ENCODE measurements around the gene STX3.

STX3 gene

GRCh38 chr11:59765068-59765735 is 10.0 kb downstream of the STX3 start:
- no peaks in the 10 kb centered on the region for H3K36me3 ChIP-seq (replicated peaks; ENCODE audit: low read depth, low read length)
- no peak overlapping the region for H3K4me3 ChIP-seq (ENCODE audit: low read length)
- no peak overlapping the region for H2AFZ ChIP-seq (ENCODE audit: low read depth, low read length)
- H3K9ac ChIP-seq (ENCODE audit: low read length): no peak overlapping the region
- H3K4me1 ChIP-seq (ENCODE audit: low read length): peaks cover 6% of the 10 kb centered on the region
- no peak overlapping the region for H3K27ac ChIP-seq (ENCODE audit: low read length)
- H3K27me3 ChIP-seq (ENCODE audit: low read depth, low read length): no peaks in the 10 kb centered on the region
- no peaks in the 10 kb centered on the region for H3K9me3 ChIP-seq (ENCODE audit: insufficient read depth, low read length)
- no peak for TF ChIP-seq EZH2phosphoT487 (IDR thresholded peaks at IDR 0.05; ENCODE audit: low read depth)
- TF ChIP-seq, protein P1, sequence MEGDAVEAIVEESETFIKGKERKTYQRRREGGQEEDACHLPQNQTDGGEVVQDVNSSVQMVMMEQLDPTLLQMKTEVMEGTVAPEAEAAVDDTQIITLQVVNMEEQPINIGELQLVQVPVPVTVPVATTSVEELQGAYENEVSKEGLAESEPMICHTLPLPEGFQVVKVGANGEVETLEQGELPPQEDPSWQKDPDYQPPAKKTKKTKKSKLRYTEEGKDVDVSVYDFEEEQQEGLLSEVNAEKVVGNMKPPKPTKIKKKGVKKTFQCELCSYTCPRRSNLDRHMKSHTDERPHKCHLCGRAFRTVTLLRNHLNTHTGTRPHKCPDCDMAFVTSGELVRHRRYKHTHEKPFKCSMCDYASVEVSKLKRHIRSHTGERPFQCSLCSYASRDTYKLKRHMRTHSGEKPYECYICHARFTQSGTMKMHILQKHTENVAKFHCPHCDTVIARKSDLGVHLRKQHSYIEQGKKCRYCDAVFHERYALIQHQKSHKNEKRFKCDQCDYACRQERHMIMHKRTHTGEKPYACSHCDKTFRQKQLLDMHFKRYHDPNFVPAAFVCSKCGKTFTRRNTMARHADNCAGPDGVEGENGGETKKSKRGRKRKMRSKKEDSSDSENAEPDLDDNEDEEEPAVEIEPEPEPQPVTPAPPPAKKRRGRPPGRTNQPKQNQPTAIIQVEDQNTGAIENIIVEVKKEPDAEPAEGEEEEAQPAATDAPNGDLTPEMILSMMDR (IDR thresholded peaks at IDR 0.05; ENCODE audit: low read depth, low read length): no peak
- H3K4me2 ChIP-seq (ENCODE audit: low read length): no peak overlapping the region; the same call in 1 of the 2 replicates
- H3K79me2 ChIP-seq (ENCODE audit: low read length): no peaks in the 10 kb centered on the region
- peaks cover 4% of the 10 kb centered on the region; the same call in 1 of the 2 replicates for H4K20me1 ChIP-seq (ENCODE audit: insufficient read depth, low read length)

DNA sequence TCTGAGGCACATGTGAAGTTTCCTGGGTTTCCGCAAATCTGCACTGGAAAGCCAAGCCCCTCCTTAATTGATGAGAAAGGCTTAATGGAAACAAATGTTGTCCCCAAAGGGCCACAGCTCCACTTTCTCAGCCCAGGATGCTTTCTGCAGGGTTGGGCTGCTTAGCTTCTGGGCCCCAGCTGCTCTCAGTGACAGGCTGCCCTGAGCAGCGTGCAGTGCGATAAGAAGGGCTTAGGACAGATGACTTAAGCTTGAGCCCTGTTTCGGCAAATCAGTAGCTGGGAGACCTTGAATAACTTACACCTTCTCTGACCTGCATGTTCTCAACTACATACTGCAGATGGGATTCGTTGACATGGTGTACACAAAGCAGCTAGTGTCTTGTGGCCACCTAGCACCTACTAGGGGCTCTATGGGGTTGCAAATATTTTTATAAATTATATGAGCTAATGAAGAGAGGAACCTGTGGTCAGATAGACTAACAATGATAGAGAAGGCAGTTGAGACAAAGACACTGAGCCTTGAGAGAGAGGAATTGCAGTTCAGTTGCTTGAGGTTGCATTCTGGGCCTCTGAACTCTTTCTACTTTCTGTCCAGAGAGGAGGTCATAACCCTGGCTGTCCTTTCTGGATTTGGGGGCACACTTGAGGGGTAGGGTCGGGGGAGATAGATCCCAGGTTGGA is 11.5 kb downstream of the STX3 start:
- peaks cover 4% of the 10 kb centered on the region; the same call in 1 of the 2 replicates for H4K20me1 ChIP-seq (ENCODE audit: insufficient read depth, low read length)
- no peaks in the 10 kb centered on the region for H3K36me3 ChIP-seq (replicated peaks; ENCODE audit: low read depth, low read length)
- H3K27me3 ChIP-seq (ENCODE audit: low read depth, low read length): no peaks in the 10 kb centered on the region
- no peaks in the 10 kb centered on the region for H3K79me2 ChIP-seq (ENCODE audit: low read length)
- H3K9ac ChIP-seq (ENCODE audit: low read length): no peak overlapping the region
- H2AFZ ChIP-seq (ENCODE audit: low read depth, low read length): no peak overlapping the region
- TF ChIP-seq, protein P1 (IDR thresholded peaks at IDR 0.05; ENCODE audit: low read depth, low read length): no peak
- TF ChIP-seq EZH2phosphoT487 (IDR thresholded peaks at IDR 0.05; ENCODE audit: low read depth): no peak
- no peak overlapping the region for H3K4me2 ChIP-seq (ENCODE audit: low read length)
- no peak overlapping the region for H3K4me3 ChIP-seq (ENCODE audit: low read length)
- H3K9me3 ChIP-seq (ENCODE audit: insufficient read depth, low read length): no peaks in the 10 kb centered on the region
- H3K4me1 ChIP-seq (ENCODE audit: low read length): peaks cover 9% of the 10 kb centered on the region
- no peak overlapping the region for H3K27ac ChIP-seq (ENCODE audit: low read length)

DNA sequence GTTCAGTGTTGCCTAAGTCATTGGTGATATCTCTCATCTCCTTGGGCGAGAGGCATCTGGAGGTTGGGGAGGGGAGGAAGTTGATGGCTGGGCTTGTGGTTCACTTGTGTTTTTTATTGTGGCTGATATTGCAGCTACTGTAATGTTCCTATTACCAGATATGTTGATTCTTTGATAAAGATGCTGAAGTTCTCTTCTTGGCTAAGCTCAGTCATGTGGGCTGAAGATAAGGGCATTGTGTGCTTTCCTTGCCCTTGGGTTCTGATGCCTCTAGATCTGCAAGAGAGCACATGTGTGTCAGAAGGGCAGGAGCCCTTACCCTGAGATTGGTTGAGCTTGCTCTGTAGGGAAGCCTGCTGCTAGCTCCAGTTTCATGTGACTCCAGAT is 12.0 kb downstream of the STX3 start:
- H3K79me2 ChIP-seq (ENCODE audit: low read length): no peaks in the 10 kb centered on the region
- no peaks in the 10 kb centered on the region for H3K27me3 ChIP-seq (ENCODE audit: low read depth, low read length)
- H2AFZ ChIP-seq (ENCODE audit: low read depth, low read length): no peak overlapping the region
- TF ChIP-seq EZH2phosphoT487 (IDR thresholded peaks at IDR 0.05; ENCODE audit: low read depth): no peak
- no peak overlapping the region for H3K27ac ChIP-seq (ENCODE audit: low read length)
- H3K4me2 ChIP-seq (ENCODE audit: low read length): no peak overlapping the region
- H3K4me3 ChIP-seq (ENCODE audit: low read length): no peak overlapping the region
- H3K36me3 ChIP-seq (replicated peaks; ENCODE audit: low read depth, low read length): no peaks in the 10 kb centered on the region
- H4K20me1 ChIP-seq (ENCODE audit: insufficient read depth, low read length): peaks cover 4% of the 10 kb centered on the region; the same call in 1 of the 2 replicates
- peaks cover 14% of the 10 kb centered on the region for H3K4me1 ChIP-seq (ENCODE audit: low read length)
- no peaks in the 10 kb centered on the region for H3K9me3 ChIP-seq (ENCODE audit: insufficient read depth, low read length)
- H3K9ac ChIP-seq (ENCODE audit: low read length): no peak overlapping the region

DNA sequence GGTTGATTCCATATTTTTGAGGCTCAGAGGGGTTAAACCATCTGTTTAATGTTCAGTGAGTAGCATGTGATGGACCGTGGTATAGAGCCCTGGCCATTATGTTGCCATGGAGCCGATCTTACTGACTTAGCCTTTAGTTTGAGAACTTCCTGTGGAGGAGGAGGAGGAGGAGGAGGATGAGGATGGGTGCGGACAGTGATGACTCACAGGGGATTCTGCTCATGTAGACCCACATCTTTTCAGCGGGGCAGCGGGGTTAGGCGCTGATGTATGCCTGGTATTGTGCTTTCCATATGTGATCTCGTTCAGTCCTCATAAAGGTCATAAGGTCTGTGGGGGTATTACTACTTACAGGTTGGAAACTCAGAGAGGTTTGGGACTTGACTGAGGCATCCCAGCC is 13.9 kb downstream of the STX3 start:
- Histone ChIP-seq H3K36me3 (replicated peaks; ENCODE audit: low read depth, low read length) (no peaks in the 10 kb centered on the region), H3K9me3 (ENCODE audit: insufficient read depth, low read length) (no peaks in the 10 kb centered on the region), H4K20me1 (ENCODE audit: insufficient read depth, low read length) (peaks cover 4% of the 10 kb centered on the region; the same call in 1 of the 2 replicates), H3K79me2 (ENCODE audit: low read length) (no peaks in the 10 kb centered on the region), H2AFZ (ENCODE audit: low read depth, low read length) (no peak overlapping the region), H3K4me1 (ENCODE audit: low read length) (peaks cover 23% of the 10 kb centered on the region), H3K9ac (ENCODE audit: low read length) (no peak overlapping the region), H3K27ac (ENCODE audit: low read length) (no peak overlapping the region), H3K4me3 (ENCODE audit: low read length) (no peak overlapping the region), H3K4me2 (ENCODE audit: low read length) (no peak overlapping the region), H3K27me3 (ENCODE audit: low read depth, low read length) (no peaks in the 10 kb centered on the region)
- TF ChIP-seq, protein P1 (IDR thresholded peaks at IDR 0.05; ENCODE audit: low read depth, low read length): no peak
- no peak for TF ChIP-seq EZH2phosphoT487 (IDR thresholded peaks at IDR 0.05; ENCODE audit: low read depth)

Measured in OCI-LY3 (cell line).